ENCODE measurements around the gene SUCLG1. TPM values are rescaled to one million over a fixed set of nuclear protein-coding genes. Genes with fewer than 3 reads are reported as not detected.

The SUCLG1 gene
- polyA plus RNA-seq (43.5 to 83.6 TPM (median 69.9 TPM) in 3 replicates), polyA minus RNA-seq (4.7 to 23.9 TPM (median 22.9 TPM) in 3 replicates)
- polyA plus RNA-seq (2011; ENCODE audit: low read depth), result 85.5 TPM
- polyA plus RNA-seq (2011; cell fraction: cytosol; rRNA removed), result 50.2 and 61.8 TPM in 2 replicates
- polyA plus RNA-seq (2011; cell fraction: nucleus; rRNA removed), result 46.8 and 59.6 TPM in 2 replicates
- 66.1 and 74.8 TPM in 2 replicates for polyA plus RNA-seq (2012; ENCODE audit: low replicate concordance)
- polyA minus RNA-seq (2011; cell fraction: cytosol; rRNA and poly(A)+ RNA removed), result 36.4 TPM
- 19.1 and 28.5 TPM in 2 replicates for polyA minus RNA-seq (2011; cell fraction: nucleus; rRNA and poly(A)+ RNA removed)

- peak; percentile 66 for FAIRE-seq
- dilution Hi-C loops (cut with MboI; ENCODE audit: extremely low pct_ligation_motif_present, low sequenced_read_pairs), result no loop called here
Observed at GRCh38 chr2:84459018-84459943, at the start of gene SUCLG1. SUCLG1 (minus strand) TSS chr2:84459280; CDS start chr2:84459269, 11 bp downstream.

GRCh38 chr2:84498150-84498799 lies 39.2 kb upstream of the SUCLG1 start:
- TF ChIP-seq CTCF (optimal IDR thresholded peaks at IDR 0.05 in 1 of 3, IDR thresholded peaks at IDR 0.05 in 1 of 3, conservative IDR thresholded peaks at IDR 0.05 in 1 of 3; ENCODE audit: extremely low read depth in 1 of 3, insufficient read depth in 2 of 3, low read length in 3 of 3), result no peak
- TF ChIP-seq EZH2 (IDR thresholded peaks at IDR 0.05; ENCODE audit: low read length), result no peak
- Histone ChIP-seq H3K27me3 (ENCODE audit: control insufficient read depth, extremely low read depth, insufficient read depth, low read length) (no peaks in the 10 kb centered on the region), H3K9me1 (ENCODE audit: control insufficient read depth, extremely low read depth, insufficient read depth, low read length) (no peaks in the 10 kb centered on the region), H4K20me1 (ENCODE audit: control insufficient read depth, extremely low read depth, insufficient read depth, low read length) (no peaks in the 10 kb centered on the region), H3K27ac (ENCODE audit: control insufficient read depth, insufficient read depth, low read length) (no peak overlapping the region), H2AFZ (ENCODE audit: control insufficient read depth, low read length) (no peak overlapping the region), H3K4me3 (ENCODE audit: control insufficient read depth in 2 of 3, extremely low read depth in 1 of 3, insufficient read depth in 2 of 3, low read depth in 1 of 3, low read length in 3 of 3) (no peak overlapping the region), H3K9me3 (ENCODE audit: control insufficient read depth, low read depth, low read length) (no peaks in the 10 kb centered on the region), H3K4me2 (ENCODE audit: control insufficient read depth, extremely low read depth, insufficient read depth, low read depth, low read length) (no peak overlapping the region), H3K79me2 (ENCODE audit: control insufficient read depth, insufficient read depth, low read length) (no peaks in the 10 kb centered on the region), H3K36me3 (ENCODE audit: control insufficient read depth in 2 of 2, extremely low read depth in 1 of 2, insufficient read depth in 2 of 2, low read length in 2 of 2) (no peaks in the 10 kb centered on the region), H3K4me1 (ENCODE audit: control insufficient read depth, extremely low read depth, insufficient read depth, low read length) (peaks cover 6% of the 10 kb centered on the region), H3K9ac (ENCODE audit: control insufficient read depth, extremely low read depth, insufficient read depth, low read length) (no peak overlapping the region)
- DNase-seq (ENCODE audit: low read depth, low spot score) (no peak), FAIRE-seq (no peak)
- dilution Hi-C loops (cut with MboI; ENCODE audit: extremely low pct_ligation_motif_present, low sequenced_read_pairs), result no loop called here

More at GRCh38 chr2:84459018-84459943, at the start of gene SUCLG1:
- no peaks in the 10 kb centered on the region for H4K20me1 ChIP-seq (ENCODE audit: control insufficient read depth, extremely low read depth, insufficient read depth, low read length)
- H2AFZ ChIP-seq (ENCODE audit: control insufficient read depth, low read length), result peak within 1 kb of the TSS; percentile 87
- H3K79me2 ChIP-seq (ENCODE audit: control insufficient read depth, insufficient read depth, low read length), result peaks cover 31% of the 10 kb centered on the region
- H3K27ac ChIP-seq (ENCODE audit: control insufficient read depth, insufficient read depth, low read length), result peak within 1 kb of the TSS; percentile 99
- H3K36me3 ChIP-seq (ENCODE audit: control insufficient read depth in 2 of 2, extremely low read depth in 1 of 2, insufficient read depth in 2 of 2, low read length in 2 of 2), result no peaks in the 10 kb centered on the region
- H3K4me2 ChIP-seq (ENCODE audit: control insufficient read depth, extremely low read depth, insufficient read depth, low read depth, low read length), result peak within 1 kb of the TSS; percentile 91
- no peaks in the 10 kb centered on the region for H3K9me1 ChIP-seq (ENCODE audit: control insufficient read depth, extremely low read depth, insufficient read depth, low read length)
- no peaks in the 10 kb centered on the region for H3K27me3 ChIP-seq (ENCODE audit: control insufficient read depth, extremely low read depth, insufficient read depth, low read length)
- peak within 1 kb of the TSS; percentile 97 for H3K9ac ChIP-seq (ENCODE audit: control insufficient read depth, extremely low read depth, insufficient read depth, low read length)
- DNase-seq (ENCODE audit: low read depth, low spot score), result peak; percentile 21
- no peaks in the 10 kb centered on the region for H3K9me3 ChIP-seq (ENCODE audit: control insufficient read depth, low read depth, low read length)
- TF ChIP-seq CTCF (optimal IDR thresholded peaks at IDR 0.05 in 1 of 3, IDR thresholded peaks at IDR 0.05 in 1 of 3, conservative IDR thresholded peaks at IDR 0.05 in 1 of 3; ENCODE audit: extremely low read depth in 1 of 3, insufficient read depth in 2 of 3, low read length in 3 of 3) (no peak), EZH2 (IDR thresholded peaks at IDR 0.05; ENCODE audit: low read length) (no peak)
- H3K4me1 ChIP-seq (ENCODE audit: control insufficient read depth, extremely low read depth, insufficient read depth, low read length), result peaks cover 11% of the 10 kb centered on the region
- peak within 1 kb of the TSS; percentile 81 to 95 (median 93) for H3K4me3 ChIP-seq (ENCODE audit: control insufficient read depth in 2 of 3, extremely low read depth in 1 of 3, insufficient read depth in 2 of 3, low read depth in 1 of 3, low read length in 3 of 3)
